ENCODE data around the gene LRRC49. TPM values are rescaled to one million over a fixed set of nuclear protein-coding genes. Genes with fewer than 3 reads are reported as not detected.

LRRC49 gene
- total and polyA plus RNA-seq, 2 donors (not counting 3 experiments of a cell fraction or from before 2014, with no cell fraction given) = 3.0 to 6.6 TPM

GRCh38 chr15:70955151-70955550, 62.5 kb downstream of the LRRC49 start:
- DNase-seq (ENCODE audit: low read depth, low spot score) = no peak
- Histone ChIP-seq H3K79me2 (ENCODE audit: control insufficient read depth, insufficient read depth, low read length) (no peaks in the 10 kb centered on the region), H3K9ac (replicated peaks; ENCODE audit: extremely low read depth, insufficient read depth, low read length) (no peak overlapping the region), H3K4me2 (ENCODE audit: insufficient read depth, low read length) (no peak overlapping the region), H3K36me3 (ENCODE audit: control insufficient read depth in 2 of 2, extremely low read depth in 1 of 2, insufficient read depth in 2 of 2, low read length in 2 of 2) (no peaks in the 10 kb centered on the region), H3K9me3 (replicated peaks; ENCODE audit: control insufficient read depth, insufficient read depth, low read length) (no peaks in the 10 kb centered on the region), H4K20me1 (replicated peaks; ENCODE audit: control insufficient read depth, extremely low read depth, insufficient read depth, low read length) (no peaks in the 10 kb centered on the region), H3K4me3 (replicated peaks in 1 of 3; ENCODE audit: insufficient read depth in 1 of 3, low read depth in 1 of 3, low read length in 3 of 3) (no peak overlapping the region), H3K27ac (ENCODE audit: insufficient read depth, low read depth, low read length) (no peak overlapping the region), H3K9me1 (replicated peaks; ENCODE audit: control insufficient read depth, extremely low read depth, insufficient read depth, low read length) (no peaks in the 10 kb centered on the region), H3K4me1 (ENCODE audit: control insufficient read depth, extremely low read depth, insufficient read depth, low read length) (no peaks in the 10 kb centered on the region), H3K27me3 (ENCODE audit: control insufficient read depth in 2 of 2, insufficient read depth in 2 of 2, low read length in 2 of 2) (no peaks in the 10 kb centered on the region), H2AFZ (ENCODE audit: low read depth, low read length) (no peak overlapping the region)
- TF ChIP-seq MAX (IDR thresholded peaks at IDR 0.05; ENCODE audit: insufficient read depth, insufficient read length) (no peak), GATA2 (IDR thresholded peaks at IDR 0.05; ENCODE audit: insufficient read depth, insufficient read length, low read depth, low read length) (no peak), EZH2 (IDR thresholded peaks at IDR 0.05; ENCODE audit: borderline replicate concordance, low read depth, low read length, severe bottlenecking) (no peak), FOS (IDR thresholded peaks at IDR 0.05; ENCODE audit: borderline replicate concordance, insufficient read depth, low read length) (no peak), CTCF (IDR thresholded peaks at IDR 0.05; ENCODE audit: extremely low read depth in 1 of 2, insufficient read depth in 1 of 2, low read depth in 1 of 2, low read length in 2 of 2) (no peak), POLR2A (IDR thresholded peaks at IDR 0.05; ENCODE audit: low read depth, low read length) (no peak), MYC (IDR thresholded peaks at IDR 0.05; ENCODE audit: low read depth, low read length) (no peak), JUN (IDR thresholded peaks at IDR 0.05; ENCODE audit: borderline replicate concordance, insufficient read depth, insufficient read length, low read depth) (no peak), POLR2AphosphoS5 (IDR thresholded peaks at IDR 0.05; ENCODE audit: insufficient read depth, low read depth, low read length) (no peak)
- intact Hi-C loops (cut with micrococcal nuclease) (loop anchor here (5.0 kb wide), 1 partner anchor 62 kb away; no protein-coding TSS in a partner anchor), dilution Hi-C loops (cut with MboI; ENCODE audit: extremely low pct_ligation_motif_present, low sequenced_read_pairs) (no loop called here)
- ChIA-PET POLR2A (no interaction called here), CTCF (no interaction called here)
- BruUV-seq (replicated peaks) = no TSS peak
- no peak for FAIRE-seq
